ENCODE measurements around the gene PLA2G4A.
"Not testable (repeated sequence)": the region's sequence is repeated elsewhere in the genome, so short reads cannot be mapped to it uniquely, and the experiment has no call there.

Gene PLA2G4A

DNA sequence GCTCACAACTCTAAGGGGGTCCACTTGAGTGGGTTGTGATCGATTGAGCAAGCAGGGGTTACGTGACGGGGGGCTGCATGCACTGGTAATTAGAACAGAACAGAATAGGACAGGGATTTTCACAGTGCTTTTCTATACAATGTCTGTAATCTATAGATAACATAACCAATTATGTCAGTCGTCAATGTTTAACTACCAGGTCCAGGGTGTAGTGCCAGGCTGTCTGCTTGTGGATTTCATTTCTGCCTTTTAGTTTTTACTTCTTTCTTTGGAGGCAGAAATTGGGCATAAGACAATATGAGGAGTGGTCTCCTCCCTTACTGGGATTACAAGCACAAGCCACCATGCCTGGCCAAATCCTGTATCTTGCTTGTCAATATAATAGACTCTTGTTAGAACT, 94.1 kb downstream of the PLA2G4A start:
- DNase-seq (ENCODE audit: low read depth) = not testable (repeated sequence)

GRCh38 chr1:186923486-186923885, 94.7 kb downstream of the PLA2G4A start:
- DNase-seq (ENCODE audit: low read depth) = no peak

DNA sequence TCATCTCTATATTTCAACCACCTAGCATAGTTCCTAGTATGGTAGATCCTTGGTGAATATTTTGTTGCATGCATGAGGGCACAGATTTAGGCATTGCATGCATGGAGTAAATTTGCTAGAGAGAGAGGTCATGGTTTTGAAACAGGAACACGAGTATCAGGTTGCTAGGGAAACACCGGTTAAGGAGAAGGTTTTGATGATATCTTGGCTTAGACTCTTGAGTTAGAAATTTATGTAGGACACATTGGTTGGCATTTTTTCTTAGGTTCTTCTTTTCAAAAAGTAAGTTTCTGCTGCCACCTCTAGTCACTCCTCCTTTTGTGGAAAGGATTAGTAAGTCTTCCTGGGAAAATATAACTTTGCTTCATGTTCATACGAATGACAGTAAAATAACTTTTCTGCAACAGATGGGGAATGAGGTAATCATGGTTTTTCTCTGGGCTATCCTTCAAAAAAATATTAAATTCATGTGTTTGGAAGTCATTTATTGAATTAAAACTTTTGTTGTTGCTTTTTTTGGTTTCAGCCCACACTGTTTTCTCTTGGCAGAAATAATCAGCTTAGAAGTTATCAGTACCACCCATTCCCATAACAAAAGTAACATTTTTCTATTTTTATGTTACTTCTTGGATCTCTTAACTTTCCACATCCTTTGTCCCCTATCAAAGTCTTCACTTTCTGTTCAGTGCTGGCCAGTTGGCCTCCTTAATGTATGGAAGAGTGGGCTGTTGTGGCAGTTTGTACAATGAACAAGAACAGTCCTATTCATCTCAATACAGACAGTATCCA, 97.3 kb downstream of the PLA2G4A start:
- DNase-seq (ENCODE audit: low read depth) = no peak

DNA sequence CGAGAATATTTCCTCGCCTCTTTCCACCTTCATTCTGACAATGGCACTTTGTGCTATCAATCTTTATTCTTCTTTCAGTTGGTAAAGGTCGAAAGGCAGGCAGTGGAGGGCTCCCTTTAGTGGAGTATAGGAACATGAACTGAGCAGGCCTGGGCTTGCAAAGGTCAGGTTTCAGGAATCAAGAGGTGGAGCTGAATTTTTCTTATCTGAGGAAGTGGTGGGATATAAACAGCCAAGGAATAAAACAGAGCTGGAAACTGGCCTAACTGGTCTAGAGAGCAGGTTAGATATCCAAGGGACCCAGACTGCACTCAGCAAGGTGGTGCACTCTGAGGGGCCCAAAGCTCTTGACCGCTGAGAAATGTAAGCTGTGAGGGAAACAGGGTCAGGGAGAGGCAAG, 99.1 kb downstream of the PLA2G4A start:
- DNase-seq (ENCODE audit: low read depth) = no peak

GRCh38 chr1:186930238-186930637, 101.5 kb downstream of the PLA2G4A start:
- no peak for DNase-seq (ENCODE audit: low read depth)

- no peak for DNase-seq (ENCODE audit: low read depth)
These were observed 108.4 kb downstream of the PLA2G4A start for GRCh38 chr1:186937016-186937670.

DNA sequence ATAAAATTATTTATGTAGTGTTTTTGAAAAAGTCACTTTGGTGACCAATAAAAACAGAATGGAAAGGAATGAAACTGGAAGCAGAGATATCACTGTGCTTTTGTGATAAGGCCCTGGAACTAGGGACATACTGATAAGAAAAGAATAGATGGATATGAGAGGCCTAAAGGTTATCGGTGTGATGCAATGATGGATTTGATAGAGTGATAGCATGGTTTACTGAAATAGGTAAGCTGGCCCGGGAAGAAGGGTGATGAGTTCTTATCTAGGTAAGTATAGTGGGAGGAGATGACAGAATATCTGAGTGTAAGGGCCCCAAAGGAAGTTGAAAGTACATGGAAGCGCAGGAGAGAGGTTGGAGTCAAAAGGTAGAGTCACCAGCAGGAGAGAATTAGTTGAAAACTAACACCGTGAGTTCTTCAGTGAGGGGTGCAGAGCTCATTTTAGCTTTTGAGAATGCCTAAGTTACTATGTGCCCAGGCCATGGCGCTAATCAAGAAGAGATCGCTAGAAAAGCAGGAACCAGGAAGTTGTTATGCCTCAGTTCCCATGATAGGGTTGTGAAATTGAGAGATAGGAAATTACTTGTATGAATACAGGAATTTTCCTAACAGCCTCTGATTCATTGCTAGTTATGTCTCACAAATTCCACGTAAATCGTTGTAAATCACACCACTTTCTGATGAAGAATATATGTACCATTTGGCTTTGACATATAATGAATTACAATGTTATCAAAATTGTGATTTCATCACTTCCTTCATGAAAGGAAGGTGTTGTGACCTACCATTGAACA, 115.3 kb downstream of the PLA2G4A start:
- DNase-seq (ENCODE audit: low read depth) = no peak

DNA sequence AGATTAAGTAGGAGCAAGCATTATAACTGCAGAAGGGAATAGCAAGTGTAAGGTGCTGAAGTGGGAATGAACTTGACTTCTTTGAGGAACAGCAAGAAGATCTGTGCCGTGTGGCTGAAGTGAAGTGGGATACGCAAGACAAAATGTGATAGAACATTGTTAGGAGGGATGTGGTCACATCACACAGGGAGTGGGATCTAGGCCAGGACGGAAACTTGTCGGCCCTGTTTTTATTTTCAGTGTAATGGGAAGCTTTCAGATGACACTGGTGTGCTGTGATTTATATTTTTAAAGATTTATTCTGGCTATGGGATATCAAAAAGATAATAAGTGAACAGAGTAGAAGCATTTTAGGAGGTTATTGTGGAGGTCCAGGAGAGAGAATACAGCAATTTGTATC, 116.4 kb downstream of the PLA2G4A start:
- no peak for DNase-seq (ENCODE audit: low read depth)

DNA sequence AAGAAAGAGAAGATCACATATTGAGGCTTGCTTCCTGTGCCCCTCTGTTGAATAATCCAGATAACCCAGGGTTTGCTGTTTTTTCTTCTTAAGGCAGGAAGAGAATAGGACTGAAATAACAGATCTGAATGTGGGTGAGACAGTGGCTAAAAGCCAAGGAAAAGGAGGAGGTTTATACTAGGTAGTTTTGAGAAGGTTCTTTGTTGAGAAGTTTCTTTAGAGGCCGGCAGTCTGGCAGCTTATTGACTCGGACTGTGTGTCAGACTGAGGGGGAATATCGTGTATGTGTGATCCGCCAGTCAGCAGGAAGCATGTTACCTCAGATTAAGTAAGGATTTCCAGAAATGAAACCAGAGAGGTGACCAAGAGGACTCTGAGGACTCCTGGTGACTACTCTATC, 119.8 kb downstream of the PLA2G4A start:
- DNase-seq (ENCODE audit: low read depth) = no peak

DNA sequence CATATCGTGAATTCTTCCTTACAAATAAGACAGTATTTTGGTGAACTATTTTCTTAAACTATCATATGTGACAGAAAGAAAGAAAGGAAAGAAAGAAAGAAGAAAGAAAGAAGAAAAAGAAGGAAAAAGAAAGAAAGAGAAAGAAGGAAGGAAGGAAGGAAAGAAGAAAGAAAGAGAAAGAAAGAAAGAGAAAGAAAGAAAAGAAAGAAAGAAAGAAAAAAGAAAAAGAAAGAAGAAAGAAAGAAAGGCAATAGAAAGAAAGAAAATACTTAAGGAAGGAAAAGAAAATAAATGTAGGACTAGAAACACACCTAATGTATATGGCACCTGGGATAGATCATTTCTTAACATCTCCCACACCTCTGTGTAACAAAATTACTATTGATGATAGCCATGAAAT, 120.4 kb downstream of the PLA2G4A start:
- no peak for DNase-seq (ENCODE audit: low read depth)

GRCh38 chr1:186950547-186950946, 121.8 kb downstream of the PLA2G4A start:
- no peak for DNase-seq (ENCODE audit: low read depth)

GRCh38 chr1:186953876-186954275, 125.1 kb downstream of the PLA2G4A start:
- no peak for DNase-seq (ENCODE audit: low read depth)

GRCh38 chr1:186957314-186957713, 128.6 kb downstream of the PLA2G4A start:
- DNase-seq (ENCODE audit: low read depth) = no peak

GRCh38 chr1:186958520-186958919, 129.8 kb downstream of the PLA2G4A start:
- DNase-seq (ENCODE audit: low read depth) = no peak

DNA sequence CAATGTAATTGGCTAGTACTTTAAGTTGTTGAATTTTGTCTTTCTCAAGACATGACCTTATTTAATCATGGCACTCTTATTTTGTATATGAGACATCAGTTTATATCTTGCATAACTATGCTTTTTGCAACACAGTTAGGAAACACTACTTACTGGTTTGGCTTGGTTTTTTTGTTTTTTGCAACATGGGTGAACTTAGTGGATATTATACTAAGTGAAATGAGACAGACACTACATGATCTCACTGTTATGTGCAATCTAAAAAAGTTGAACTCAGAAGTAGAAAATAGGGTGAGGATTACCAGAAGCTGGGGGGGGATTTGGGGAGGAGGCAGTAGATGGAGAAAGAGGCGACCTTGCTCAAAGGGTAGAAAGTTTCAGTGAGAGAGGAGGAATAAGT, 132.1 kb downstream of the PLA2G4A start:
- DNase-seq (ENCODE audit: low read depth) = no peak

- no peak for DNase-seq (ENCODE audit: low read depth)
These were observed 137.1 kb downstream of the PLA2G4A start for GRCh38 chr1:186965847-186966246.

DNA sequence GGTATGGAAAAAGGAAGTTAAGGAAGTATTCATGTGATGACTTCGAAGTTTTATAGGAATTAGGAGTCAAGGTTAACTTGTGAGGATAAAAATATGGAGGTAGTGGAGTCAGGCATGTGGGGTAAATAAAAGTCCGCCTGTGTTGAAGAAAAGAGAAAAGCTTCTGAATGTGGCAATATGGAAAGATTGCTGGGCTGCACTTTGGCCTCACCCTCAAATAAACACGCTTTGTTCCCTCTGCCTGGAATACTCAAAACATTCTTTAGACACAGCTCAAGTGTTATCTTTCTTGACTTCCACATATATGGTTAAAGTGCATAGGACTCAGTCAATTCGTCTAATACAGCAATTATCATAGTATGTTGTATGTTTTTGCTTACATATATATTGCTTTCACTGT, 137.7 kb downstream of the PLA2G4A start:
- DNase-seq (ENCODE audit: low read depth) = no peak

GRCh38 chr1:186967656-186968394, 139.1 kb downstream of the PLA2G4A start:
- DNase-seq (ENCODE audit: low read depth) = no peak

DNA sequence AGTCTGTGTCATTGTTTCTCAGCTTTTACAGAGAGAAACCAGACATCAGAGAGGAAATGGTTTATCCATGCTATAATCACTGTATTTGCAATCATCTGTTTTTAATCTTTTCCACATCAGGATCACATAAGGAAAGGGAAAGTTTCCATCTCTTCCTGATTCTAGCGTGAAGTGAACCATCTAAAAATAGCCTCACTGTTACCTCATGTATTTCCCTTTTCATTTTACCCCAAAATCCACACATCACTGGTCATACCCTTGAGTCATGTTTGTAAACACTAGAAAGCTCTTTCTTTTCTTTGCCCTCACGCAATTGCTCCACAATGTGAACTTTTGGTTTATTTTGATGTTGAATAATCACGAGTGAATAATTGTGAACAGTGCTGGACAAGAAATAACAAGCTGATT, 146.0 kb downstream of the PLA2G4A start:
- no peak for DNase-seq (ENCODE audit: low read depth)

- no peak for DNase-seq (ENCODE audit: low read depth)
These were observed 146.5 kb downstream of the PLA2G4A start for GRCh38 chr1:186975220-186975619.

DNA sequence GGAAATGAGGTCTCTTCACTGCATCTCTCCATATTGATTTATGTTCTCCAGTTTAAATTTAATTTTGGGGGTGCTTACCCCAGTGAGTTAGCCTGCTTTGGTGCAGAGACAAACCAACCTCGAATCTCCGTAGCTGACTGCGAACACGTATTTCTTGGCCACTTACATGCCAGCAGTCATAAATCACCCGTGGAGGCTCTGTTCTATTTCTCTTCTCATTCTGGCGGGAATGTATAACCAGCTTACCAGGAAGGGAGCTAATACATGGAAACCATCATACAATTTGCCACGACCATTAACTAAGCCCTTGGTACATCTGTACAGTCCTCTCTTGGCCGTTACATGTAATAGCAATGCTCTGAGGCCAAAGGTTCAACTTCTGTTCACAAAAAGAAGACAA, 148.0 kb downstream of the PLA2G4A start:
- no peak for DNase-seq (ENCODE audit: low read depth)

- no peak for DNase-seq (ENCODE audit: low read depth)
These were observed 148.7 kb downstream of the PLA2G4A start for GRCh38 chr1:186977266-186977957.
